Measurements from ENCODE around the gene KCNQ5. TPM values are rescaled to one million over a fixed set of nuclear protein-coding genes. Genes with fewer than 3 reads are reported as not detected.

The KCNQ5 gene
- total RNA-seq, 4 donors from 2014 or later, result 1.1 to 14.6 (median 9.0) TPM

- H3K4me1 ChIP-seq, result no peaks in the 10 kb centered on the region
- TF ChIP-seq CTCF (IDR thresholded peaks at IDR 0.05) (no peak), POLR2A (IDR thresholded peaks at IDR 0.05) (no peak)
- WGBS, 2 donors, result 73 to 76% methylated on average over 3 of the region's 3 CpGs
- no peaks in the 10 kb centered on the region for H3K27me3 ChIP-seq
- H3K9me3 ChIP-seq, result no peaks in the 10 kb centered on the region
- no peak for DNase-seq
- intact Hi-C loops (cut with DNase I), result no loop called here
- no peak overlapping the region for H3K27ac ChIP-seq
- H3K36me3 ChIP-seq, result no peaks in the 10 kb centered on the region
- no peak overlapping the region for H3K4me3 ChIP-seq (replicated peaks in 1 of 3)
These were observed 107.0 kb downstream of the KCNQ5 start for GRCh38 chr6:72728706-72729343.

GRCh38 chr6:72733045-72733444 is 111.2 kb downstream of the KCNQ5 start:
- no peaks in the 10 kb centered on the region for H3K4me1 ChIP-seq
- H3K27me3 ChIP-seq, result no peaks in the 10 kb centered on the region
- no peaks in the 10 kb centered on the region for H3K9me3 ChIP-seq
- no peak overlapping the region for H3K27ac ChIP-seq
- no peak for DNase-seq
- whole genome bisulfite sequencing, 2 donors, result 93 to 96% methylated on average over 2 of the region's 2 CpGs
- no peaks in the 10 kb centered on the region for H3K36me3 ChIP-seq
- no peak for TF ChIP-seq CTCF (IDR thresholded peaks at IDR 0.05)
- TF ChIP-seq POLR2A (IDR thresholded peaks at IDR 0.05), result no peak
- no peak overlapping the region for H3K4me3 ChIP-seq (replicated peaks in 1 of 3)
- intact Hi-C loops (cut with DNase I), result no loop called here

GRCh38 chr6:72738091-72738490 is 116.2 kb downstream of the KCNQ5 start:
- TF ChIP-seq CTCF (IDR thresholded peaks at IDR 0.05), result no peak
- TF ChIP-seq POLR2A (IDR thresholded peaks at IDR 0.05), result no peak
- DNase-seq, result no peak
- no peaks in the 10 kb centered on the region for H3K36me3 ChIP-seq
- no peaks in the 10 kb centered on the region for H3K4me1 ChIP-seq
- intact Hi-C loops (cut with DNase I), result no loop called here
- no peak overlapping the region for H3K27ac ChIP-seq
- H3K27me3 ChIP-seq, result no peaks in the 10 kb centered on the region
- H3K4me3 ChIP-seq (replicated peaks in 1 of 3), result no peak overlapping the region
- 90% methylated on average over 4 of the region's 4 CpGs for WGBS, 2 donors
- no peaks in the 10 kb centered on the region for H3K9me3 ChIP-seq

- Histone ChIP-seq H3K4me3 (replicated peaks in 1 of 3) (no peak overlapping the region), H3K9me3 (no peaks in the 10 kb centered on the region), H3K36me3 (no peaks in the 10 kb centered on the region), H3K27ac (no peak overlapping the region), H3K27me3 (no peaks in the 10 kb centered on the region), H3K4me1 (no peaks in the 10 kb centered on the region)
- intact Hi-C loops (cut with DNase I), result no loop called here
- TF ChIP-seq CTCF (IDR thresholded peaks at IDR 0.05) (no peak), POLR2A (IDR thresholded peaks at IDR 0.05) (no peak)
- DNase-seq, result no peak
- 76 to 86% methylated on average over 3 of the region's 3 CpGs for WGBS, 2 donors
These were observed 117.5 kb downstream of the KCNQ5 start for GRCh38 chr6:72739368-72739779.

- H3K27ac ChIP-seq, result no peak overlapping the region
- no peak for DNase-seq
- TF ChIP-seq CTCF (IDR thresholded peaks at IDR 0.05) (no peak), POLR2A (IDR thresholded peaks at IDR 0.05) (no peak)
- H3K36me3 ChIP-seq, result no peaks in the 10 kb centered on the region
- H3K27me3 ChIP-seq, result no peaks in the 10 kb centered on the region
- no peak overlapping the region for H3K4me3 ChIP-seq (replicated peaks in 1 of 3)
- intact Hi-C loops (cut with DNase I), result no loop called here
- 88 to 97% methylated on average over 2 of the region's 2 CpGs for WGBS, 2 donors
- H3K4me1 ChIP-seq, result peaks cover 0 to 5% of the 10 kb centered on the region in 2 donors
- H3K9me3 ChIP-seq, result no peaks in the 10 kb centered on the region
These were observed 118.3 kb downstream of the KCNQ5 start for GRCh38 chr6:72740135-72740534.

Data from thyroid gland (tissue), 4 donors.